ENCODE data around the gene APOA1.

- no peak for TF ChIP-seq CTCF (IDR thresholded peaks at IDR 0.05)
- no peak for TF ChIP-seq POLR2A (IDR thresholded peaks at IDR 0.05)
Measured at GRCh38 chr11:116867619-116868018, 30.2 kb upstream of the APOA1 start.

All from testis (tissue), 2 donors.